ENCODE measurements around the gene MME. TPM values are rescaled to one million over a fixed set of nuclear protein-coding genes. Genes with fewer than 3 reads are reported as not detected.

Gene MME
- total and polyA plus RNA-seq, 10 of the 15 experiments (the other 5 are each of a cell fraction or from before 2014, with no cell fraction given), result under 0.01 to 0.23 (median 0.09) TPM; not detected in 3

GRCh38 chr3:155047672-155048071 is 32.4 kb upstream of the MME start:
- no peak overlapping the region for H2AFZ ChIP-seq (ENCODE audit: control insufficient read depth, low read depth, low read length)

More at GRCh38 chr3:155047672-155048071, 32.4 kb upstream of the MME start:
- intact Hi-C loops (cut with micrococcal nuclease; ENCODE audit: unreplicated experiment), result no loop called here
- ChIA-PET RAD21 (ENCODE audit: unreplicated experiment) (no interaction called here), CTCF (interaction anchor here (0.6 kb wide), 1 partner anchor 458 kb away, joined by 6 read pairs; no protein-coding TSS in a partner anchor), SMC1A (ENCODE audit: uncharacterized antibody, unreplicated experiment) (no interaction called here), POLR2A (no interaction called here)
- Histone ChIP-seq H4K20me1 (ENCODE audit: control insufficient read depth, insufficient read depth) (no peaks in the 10 kb centered on the region), H3K27me3 (replicated peaks in 1 of 2; ENCODE audit: control insufficient read depth in 2 of 2, insufficient read depth in 2 of 2, low read length in 1 of 2) (no peaks in the 10 kb centered on the region), H3K27ac (ENCODE audit: control insufficient read depth, insufficient read depth) (no peak overlapping the region), H3K4me2 (ENCODE audit: control insufficient read depth, insufficient read depth) (no peak overlapping the region), H3K79me2 (ENCODE audit: control insufficient read depth, insufficient read depth, low read length) (no peaks in the 10 kb centered on the region), H3K4me3 (no peak overlapping the region), H3K9ac (ENCODE audit: control insufficient read depth, insufficient read depth, low read length) (no peak overlapping the region), H3K9me3 (replicated peaks; ENCODE audit: control insufficient read depth, insufficient read depth, low read length) (no peaks in the 10 kb centered on the region; the same call in 2 of the 3 replicates), H3K4me1 (ENCODE audit: control insufficient read depth, insufficient read depth, low read length) (no peaks in the 10 kb centered on the region), H3K36me3 (ENCODE audit: control insufficient read depth in 2 of 2, insufficient read depth in 2 of 2, low read length in 1 of 2) (no peaks in the 10 kb centered on the region)
- peak; percentile 47 for ATAC-seq
- in situ Hi-C loops (cut with MboI), result no loop called here
- BruUV-seq (replicated peaks), result no TSS peak
- TF ChIP-seq CHD2 (IDR thresholded peaks at IDR 0.05; ENCODE audit: borderline replicate concordance, low read depth, low read length) (no peak), JUNB (IDR thresholded peaks at IDR 0.05) (no peak), TAF1 (IDR thresholded peaks at IDR 0.05; ENCODE audit: borderline replicate concordance, low read depth, low read length) (no peak), ZNF622 (IDR thresholded peaks at IDR 0.05) (no peak), RFX5 (IDR thresholded peaks at IDR 0.05; ENCODE audit: low read depth, low read length) (no peak), SUZ12 (IDR thresholded peaks at IDR 0.05; ENCODE audit: unreplicated experiment) (no peak), BCL11A (IDR thresholded peaks at IDR 0.05; ENCODE audit: low read depth, low read length) (no peak), BMI1 (IDR thresholded peaks at IDR 0.05; ENCODE audit: borderline replicate concordance) (no peak), CHD4 (IDR thresholded peaks at IDR 0.05) (no peak), BACH1 (IDR thresholded peaks at IDR 0.05; ENCODE audit: borderline replicate concordance) (no peak), ZNF384 (IDR thresholded peaks at IDR 0.05; ENCODE audit: borderline replicate concordance, low read depth, low read length) (no peak), LARP7 (IDR thresholded peaks at IDR 0.05) (no peak), ZNF687 (IDR thresholded peaks at IDR 0.05) (no peak), ZBED1 (IDR thresholded peaks at IDR 0.05; ENCODE audit: borderline replicate concordance) (no peak), HDAC2 (IDR thresholded peaks at IDR 0.05) (no peak), CREB1 (IDR thresholded peaks at IDR 0.05; ENCODE audit: low read depth) (no peak), ZNF217 (IDR thresholded peaks at IDR 0.05) (no peak), STAT1 (conservative IDR thresholded peaks at IDR 0.05) (no peak), SPI1 (IDR thresholded peaks at IDR 0.05; ENCODE audit: borderline replicate concordance, insufficient read depth, low read depth, low read length) (no peak), KLF5 (IDR thresholded peaks at IDR 0.05; ENCODE audit: partially characterized antibody) (no peak)
- WGBS (ENCODE audit: insufficient coverage, insufficient replicate concordance, low lambda C conversion rate, missing lambda C conversion rate), result 6% methylated on average over 3 of the region's 3 CpGs
- DNase-seq (ENCODE audit: low read depth, low spot score), result no peak
- FAIRE-seq, result no peak

Data from GM12878 (cell line).